ENCODE results near the gene DCLK3. TPM values are rescaled to one million over a fixed set of nuclear protein-coding genes. Genes with fewer than 3 reads are reported as not detected.

Gene DCLK3
- total RNA-seq, 1 experiment from 2014 or later = 0.55 TPM

DNA sequence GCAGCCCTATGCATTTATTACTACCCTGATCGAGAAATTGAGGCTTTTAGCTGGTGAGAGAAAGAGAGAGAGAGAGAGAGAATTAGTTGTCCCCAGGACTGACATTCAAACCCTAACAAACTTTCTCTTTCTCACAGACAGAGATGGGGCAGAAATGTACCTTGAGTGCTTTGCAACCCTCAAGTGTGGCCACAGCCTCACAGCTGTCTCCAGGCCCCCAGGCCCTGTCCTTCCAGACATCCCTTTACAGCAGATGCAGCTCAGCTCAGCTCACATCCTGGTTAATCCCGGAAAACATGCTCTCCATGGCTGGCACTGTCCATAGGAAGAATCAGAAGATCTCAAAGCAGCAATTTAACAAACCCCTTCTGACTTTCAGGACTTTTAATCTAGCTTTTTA lies 67.6 kb downstream of the DCLK3 start:
- peaks cover 4% of the 10 kb centered on the region for H3K36me3 Mint-ChIP-seq
- TF ChIP-seq, protein P1, sequence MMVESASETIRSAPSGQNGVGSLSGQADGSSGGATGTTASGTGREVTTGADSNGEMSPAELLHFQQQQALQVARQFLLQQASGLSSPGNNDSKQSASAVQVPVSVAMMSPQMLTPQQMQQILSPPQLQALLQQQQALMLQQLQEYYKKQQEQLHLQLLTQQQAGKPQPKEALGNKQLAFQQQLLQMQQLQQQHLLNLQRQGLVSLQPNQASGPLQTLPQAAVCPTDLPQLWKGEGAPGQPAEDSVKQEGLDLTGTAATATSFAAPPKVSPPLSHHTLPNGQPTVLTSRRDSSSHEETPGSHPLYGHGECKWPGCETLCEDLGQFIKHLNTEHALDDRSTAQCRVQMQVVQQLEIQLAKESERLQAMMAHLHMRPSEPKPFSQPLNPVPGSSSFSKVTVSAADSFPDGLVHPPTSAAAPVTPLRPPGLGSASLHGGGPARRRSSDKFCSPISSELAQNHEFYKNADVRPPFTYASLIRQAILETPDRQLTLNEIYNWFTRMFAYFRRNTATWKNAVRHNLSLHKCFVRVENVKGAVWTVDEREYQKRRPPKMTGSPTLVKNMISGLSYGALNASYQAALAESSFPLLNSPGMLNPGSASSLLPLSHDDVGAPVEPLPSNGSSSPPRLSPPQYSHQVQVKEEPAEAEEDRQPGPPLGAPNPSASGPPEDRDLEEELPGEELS (CRISPR knock-in tag; IDR thresholded peaks at IDR 0.05) = no peak
- TF ChIP-seq RORB (CRISPR knock-in tag; IDR thresholded peaks at IDR 0.05) (no peak), ZNF396 (CRISPR knock-in tag; IDR thresholded peaks at IDR 0.05; ENCODE audit: borderline replicate concordance) (no peak), ZNF416 (CRISPR knock-in tag; IDR thresholded peaks at IDR 0.05) (no peak), TEAD4 (CRISPR knock-in tag; IDR thresholded peaks at IDR 0.05) (no peak)
- TF ChIP-seq, protein P2, sequence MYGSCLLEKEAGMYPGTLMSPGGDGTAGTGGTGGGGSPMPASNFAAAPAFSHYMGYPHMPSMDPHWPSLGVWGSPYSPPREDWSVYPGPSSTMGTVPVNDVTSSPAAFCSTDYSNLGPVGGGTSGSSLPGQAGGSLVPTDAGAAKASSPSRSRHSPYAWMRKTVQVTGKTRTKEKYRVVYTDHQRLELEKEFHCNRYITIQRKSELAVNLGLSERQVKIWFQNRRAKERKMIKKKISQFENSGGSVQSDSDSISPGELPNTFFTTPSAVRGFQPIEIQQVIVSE (CRISPR knock-in tag; IDR thresholded peaks at IDR 0.05; ENCODE audit: borderline replicate concordance) = no peak
- TF ChIP-seq, protein P3, sequence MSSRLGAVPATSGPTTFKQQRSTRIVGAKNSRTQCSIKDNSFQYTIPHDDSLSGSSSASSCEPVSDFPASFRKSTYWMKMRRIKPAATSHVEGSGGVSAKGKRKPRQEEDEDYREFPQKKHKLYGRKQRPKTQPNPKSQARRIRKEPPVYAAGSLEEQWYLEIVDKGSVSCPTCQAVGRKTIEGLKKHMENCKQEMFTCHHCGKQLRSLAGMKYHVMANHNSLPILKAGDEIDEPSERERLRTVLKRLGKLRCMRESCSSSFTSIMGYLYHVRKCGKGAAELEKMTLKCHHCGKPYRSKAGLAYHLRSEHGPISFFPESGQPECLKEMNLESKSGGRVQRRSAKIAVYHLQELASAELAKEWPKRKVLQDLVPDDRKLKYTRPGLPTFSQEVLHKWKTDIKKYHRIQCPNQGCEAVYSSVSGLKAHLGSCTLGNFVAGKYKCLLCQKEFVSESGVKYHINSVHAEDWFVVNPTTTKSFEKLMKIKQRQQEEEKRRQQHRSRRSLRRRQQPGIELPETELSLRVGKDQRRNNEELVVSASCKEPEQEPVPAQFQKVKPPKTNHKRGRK (CRISPR knock-in tag; IDR thresholded peaks at IDR 0.05; ENCODE audit: borderline replicate concordance) = no peak
- TF ChIP-seq, protein P4, sequence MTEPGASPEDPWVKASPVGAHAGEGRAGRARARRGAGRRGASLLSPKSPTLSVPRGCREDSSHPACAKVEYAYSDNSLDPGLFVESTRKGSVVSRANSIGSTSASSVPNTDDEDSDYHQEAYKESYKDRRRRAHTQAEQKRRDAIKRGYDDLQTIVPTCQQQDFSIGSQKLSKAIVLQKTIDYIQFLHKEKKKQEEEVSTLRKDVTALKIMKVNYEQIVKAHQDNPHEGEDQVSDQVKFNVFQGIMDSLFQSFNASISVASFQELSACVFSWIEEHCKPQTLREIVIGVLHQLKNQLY (CRISPR knock-in tag; IDR thresholded peaks at IDR 0.05) = no peak
- DNase-seq (ENCODE audit: low spot score) (no peak), ATAC-seq (no peak)
- peaks cover 16% of the 10 kb centered on the region for H3K4me1 Mint-ChIP-seq
- peaks cover 16% of the 10 kb centered on the region for H3K9me3 Mint-ChIP-seq
- ChIA-PET CTCF (interaction anchor here (0.6 to 2.3 kb wide), 5 partner anchors 19 to 731 kb away, joined by 3 to 12 read pairs (median 3); no protein-coding TSS in a partner anchor), POLR2A (no interaction called here)
- no peak overlapping the region for H3K4me3 Mint-ChIP-seq
- no peak overlapping the region for H3K27ac Mint-ChIP-seq
- no peaks in the 10 kb centered on the region for H3K27me3 Mint-ChIP-seq (ENCODE audit: low read depth)

DNA sequence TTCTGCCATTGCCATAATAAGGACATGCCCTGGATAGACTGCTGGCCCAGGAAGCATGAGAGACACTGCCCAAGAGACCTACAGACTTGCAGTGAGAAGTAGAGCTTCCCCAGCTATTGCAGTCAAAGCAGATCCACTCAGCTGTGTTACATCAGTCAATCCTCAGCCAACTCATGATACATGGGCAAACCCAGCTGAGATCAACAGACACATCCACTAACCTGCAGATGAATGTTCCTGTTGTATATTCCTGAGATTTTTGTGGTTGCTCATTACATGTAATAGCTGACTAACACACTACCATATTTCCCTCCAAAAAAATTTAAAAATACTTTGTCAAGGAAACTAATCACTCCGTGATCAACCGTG lies 68.6 kb downstream of the DCLK3 start:
- DNase-seq (ENCODE audit: low spot score) (no peak), ATAC-seq (no peak)
- H3K36me3 Mint-ChIP-seq = peaks cover 4% of the 10 kb centered on the region
- no peak for TF ChIP-seq GRHL2 (CRISPR knock-in tag; IDR thresholded peaks at IDR 0.05; ENCODE audit: insufficient replicate concordance, severe bottlenecking)
- TF ChIP-seq, protein P5, sequence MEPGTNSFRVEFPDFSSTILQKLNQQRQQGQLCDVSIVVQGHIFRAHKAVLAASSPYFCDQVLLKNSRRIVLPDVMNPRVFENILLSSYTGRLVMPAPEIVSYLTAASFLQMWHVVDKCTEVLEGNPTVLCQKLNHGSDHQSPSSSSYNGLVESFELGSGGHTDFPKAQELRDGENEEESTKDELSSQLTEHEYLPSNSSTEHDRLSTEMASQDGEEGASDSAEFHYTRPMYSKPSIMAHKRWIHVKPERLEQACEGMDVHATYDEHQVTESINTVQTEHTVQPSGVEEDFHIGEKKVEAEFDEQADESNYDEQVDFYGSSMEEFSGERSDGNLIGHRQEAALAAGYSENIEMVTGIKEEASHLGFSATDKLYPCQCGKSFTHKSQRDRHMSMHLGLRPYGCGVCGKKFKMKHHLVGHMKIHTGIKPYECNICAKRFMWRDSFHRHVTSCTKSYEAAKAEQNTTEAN (CRISPR knock-in tag; IDR thresholded peaks at IDR 0.05) = no peak
- H3K27ac Mint-ChIP-seq = no peak overlapping the region
- H3K9me3 Mint-ChIP-seq = peaks cover 16% of the 10 kb centered on the region
- ChIA-PET CTCF (interaction anchor here (1.5 kb wide), 1 partner anchor 572 kb away, joined by 4 read pairs; no protein-coding TSS in a partner anchor), POLR2A (no interaction called here)
- H3K27me3 Mint-ChIP-seq (ENCODE audit: low read depth) = no peaks in the 10 kb centered on the region
- H3K4me3 Mint-ChIP-seq = no peak overlapping the region
- peaks cover 9% of the 10 kb centered on the region for H3K4me1 Mint-ChIP-seq

DNA sequence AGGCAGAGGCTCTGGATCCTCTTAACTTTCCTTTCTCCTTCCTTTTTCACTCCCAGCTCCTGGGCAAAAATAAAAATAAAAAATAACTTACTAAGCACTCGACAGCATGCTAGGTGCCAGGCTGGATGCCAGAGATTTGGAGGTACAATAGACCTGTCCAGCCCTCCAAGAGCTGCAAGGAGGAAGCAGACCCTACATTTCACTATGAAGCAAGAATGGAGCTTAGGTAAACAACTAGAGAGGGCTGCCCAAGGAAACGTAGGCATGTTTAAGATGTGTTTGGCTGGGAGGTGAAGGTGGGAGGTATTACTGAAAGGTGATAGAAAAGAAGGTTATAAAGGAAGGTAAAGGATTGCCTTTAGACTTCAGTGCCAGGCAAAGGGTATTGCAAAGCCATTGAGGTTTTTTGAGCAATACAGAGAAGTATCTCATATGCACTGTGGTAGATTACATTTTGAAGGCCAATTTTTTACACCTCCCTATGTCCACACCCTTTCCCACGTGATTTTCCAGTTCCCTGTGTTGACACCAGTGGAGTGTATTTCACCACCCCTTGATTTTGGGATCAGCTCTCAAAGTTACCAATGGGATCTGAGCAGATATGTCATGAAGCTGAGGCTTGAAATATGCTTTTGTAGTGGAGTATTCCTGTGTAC lies 69.1 kb downstream of the DCLK3 start:
- Mint-ChIP-seq H3K4me3 (no peak overlapping the region), H3K4me1 (peaks cover 5% of the 10 kb centered on the region), H3K36me3 (peaks cover 4% of the 10 kb centered on the region), H3K27ac (no peak overlapping the region), H3K27me3 (ENCODE audit: low read depth) (no peaks in the 10 kb centered on the region), H3K9me3 (peaks cover 16% of the 10 kb centered on the region)
- ChIA-PET CTCF (interaction anchor here (1.5 kb wide), 1 partner anchor 571 kb away, joined by 4 read pairs; no protein-coding TSS in a partner anchor), POLR2A (no interaction called here)
- DNase-seq (ENCODE audit: low spot score) (no peak), ATAC-seq (no peak)
- TF ChIP-seq ZNF396 (CRISPR knock-in tag; IDR thresholded peaks at IDR 0.05; ENCODE audit: borderline replicate concordance) (no peak), SMAD4 (CRISPR knock-in tag; IDR thresholded peaks at IDR 0.05) (no peak), KAT7 (CRISPR knock-in tag; IDR thresholded peaks at IDR 0.05; ENCODE audit: borderline replicate concordance) (no peak), RELA (CRISPR knock-in tag; IDR thresholded peaks at IDR 0.05; ENCODE audit: borderline replicate concordance) (no peak), CREB1 (CRISPR knock-in tag; IDR thresholded peaks at IDR 0.05) (no peak), NFE2L1 (CRISPR knock-in tag; IDR thresholded peaks at IDR 0.05) (no peak), GTF2I (CRISPR knock-in tag; conservative IDR thresholded peaks at IDR 0.05) (no peak), ZBTB21 (CRISPR knock-in tag; IDR thresholded peaks at IDR 0.05; ENCODE audit: borderline replicate concordance) (no peak)
- TF ChIP-seq, protein P6, sequence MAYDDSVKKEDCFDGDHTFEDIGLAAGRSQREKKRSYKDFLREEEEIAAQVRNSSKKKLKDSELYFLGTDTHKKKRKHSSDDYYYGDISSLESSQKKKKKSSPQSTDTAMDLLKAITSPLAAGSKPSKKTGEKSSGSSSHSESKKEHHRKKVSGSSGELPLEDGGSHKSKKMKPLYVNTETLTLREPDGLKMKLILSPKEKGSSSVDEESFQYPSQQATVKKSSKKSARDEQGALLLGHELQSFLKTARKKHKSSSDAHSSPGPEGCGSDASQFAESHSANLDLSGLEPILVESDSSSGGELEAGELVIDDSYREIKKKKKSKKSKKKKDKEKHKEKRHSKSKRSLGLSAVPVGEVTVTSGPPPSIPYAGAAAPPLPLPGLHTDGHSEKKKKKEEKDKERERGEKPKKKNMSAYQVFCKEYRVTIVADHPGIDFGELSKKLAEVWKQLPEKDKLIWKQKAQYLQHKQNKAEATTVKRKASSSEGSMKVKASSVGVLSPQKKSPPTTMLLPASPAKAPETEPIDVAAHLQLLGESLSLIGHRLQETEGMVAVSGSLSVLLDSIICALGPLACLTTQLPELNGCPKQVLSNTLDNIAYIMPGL (CRISPR knock-in tag; IDR thresholded peaks at IDR 0.05) = no peak
- TF ChIP-seq, protein P7, sequence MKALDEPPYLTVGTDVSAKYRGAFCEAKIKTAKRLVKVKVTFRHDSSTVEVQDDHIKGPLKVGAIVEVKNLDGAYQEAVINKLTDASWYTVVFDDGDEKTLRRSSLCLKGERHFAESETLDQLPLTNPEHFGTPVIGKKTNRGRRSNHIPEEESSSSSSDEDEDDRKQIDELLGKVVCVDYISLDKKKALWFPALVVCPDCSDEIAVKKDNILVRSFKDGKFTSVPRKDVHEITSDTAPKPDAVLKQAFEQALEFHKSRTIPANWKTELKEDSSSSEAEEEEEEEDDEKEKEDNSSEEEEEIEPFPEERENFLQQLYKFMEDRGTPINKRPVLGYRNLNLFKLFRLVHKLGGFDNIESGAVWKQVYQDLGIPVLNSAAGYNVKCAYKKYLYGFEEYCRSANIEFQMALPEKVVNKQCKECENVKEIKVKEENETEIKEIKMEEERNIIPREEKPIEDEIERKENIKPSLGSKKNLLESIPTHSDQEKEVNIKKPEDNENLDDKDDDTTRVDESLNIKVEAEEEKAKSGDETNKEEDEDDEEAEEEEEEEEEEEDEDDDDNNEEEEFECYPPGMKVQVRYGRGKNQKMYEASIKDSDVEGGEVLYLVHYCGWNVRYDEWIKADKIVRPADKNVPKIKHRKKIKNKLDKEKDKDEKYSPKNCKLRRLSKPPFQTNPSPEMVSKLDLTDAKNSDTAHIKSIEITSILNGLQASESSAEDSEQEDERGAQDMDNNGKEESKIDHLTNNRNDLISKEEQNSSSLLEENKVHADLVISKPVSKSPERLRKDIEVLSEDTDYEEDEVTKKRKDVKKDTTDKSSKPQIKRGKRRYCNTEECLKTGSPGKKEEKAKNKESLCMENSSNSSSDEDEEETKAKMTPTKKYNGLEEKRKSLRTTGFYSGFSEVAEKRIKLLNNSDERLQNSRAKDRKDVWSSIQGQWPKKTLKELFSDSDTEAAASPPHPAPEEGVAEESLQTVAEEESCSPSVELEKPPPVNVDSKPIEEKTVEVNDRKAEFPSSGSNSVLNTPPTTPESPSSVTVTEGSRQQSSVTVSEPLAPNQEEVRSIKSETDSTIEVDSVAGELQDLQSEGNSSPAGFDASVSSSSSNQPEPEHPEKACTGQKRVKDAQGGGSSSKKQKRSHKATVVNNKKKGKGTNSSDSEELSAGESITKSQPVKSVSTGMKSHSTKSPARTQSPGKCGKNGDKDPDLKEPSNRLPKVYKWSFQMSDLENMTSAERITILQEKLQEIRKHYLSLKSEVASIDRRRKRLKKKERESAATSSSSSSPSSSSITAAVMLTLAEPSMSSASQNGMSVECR (CRISPR knock-in tag; IDR thresholded peaks at IDR 0.05; ENCODE audit: borderline replicate concordance) = no peak

Measured in WTC11 (cell line).